GM23338 (cell line): Measurements from ENCODE around the gene PIK3C2G. TPM values are rescaled to one million over a fixed set of nuclear protein-coding genes. Genes with fewer than 3 reads are reported as not detected.

Experiments used
- ATAC-seq: fragments of 200-7000 bp; cut with Tn5 transposase; 3 replicates; pipeline ENCODE4 v1.9.1; 2020
- DNase-seq: peaks from one replicate; pipeline ENCODE4 v3.0.0-alpha.2; 2015; ENCODE audit warnings: low spot score
- H2AFZ ChIP-seq: fragments of 200-600 bp; sonication (generic); 2 replicates; pipeline ENCODE4 v1.8.0; 2016; ENCODE audit warnings: antibody characterized with exemption, mild to moderate bottlenecking, moderate library complexity
- H3F3A ChIP-seq: fragments of 200-600 bp; sonication (generic); replicated peaks from 2 replicates; pipeline ENCODE4 v1.8.0; 2017; ENCODE audit warnings: antibody characterized with exemption, mixed run types, low read depth
- H3K27ac ChIP-seq: fragments of 200-600 bp; sonication (generic); 2 replicates; pipeline ENCODE4 v1.6.1; 2016; ENCODE audit warnings: low read depth
- H3K27me3 ChIP-seq: fragments of 200-600 bp; sonication (generic); 2 replicates; pipeline ENCODE4 v1.8.0; 2016; ENCODE audit warnings: mild to moderate bottlenecking, mixed run types, moderate library complexity; ENCODE audit not compliant: insufficient read depth
- H3K36me3 ChIP-seq: fragments of 200-600 bp; sonication (generic); 2 replicates; pipeline ENCODE4 v1.8.0; 2016; ENCODE audit warnings: mild to moderate bottlenecking; ENCODE audit not compliant: insufficient read depth
- H3K4me1 ChIP-seq: fragments of 200-600 bp; sonication (generic); 2 replicates; pipeline ENCODE4 v1.8.0; 2016; ENCODE audit warnings: mild to moderate bottlenecking, moderate library complexity; ENCODE audit not compliant: insufficient read depth
- H3K4me2 ChIP-seq: fragments of 200-600 bp; sonication (generic); 2 replicates; pipeline ENCODE4 v1.7.1; 2017; ENCODE audit warnings: mixed run types
- H3K4me3 ChIP-seq: fragments of 200-600 bp; sonication (generic); 2 replicates; pipeline ENCODE4 v1.6.1; 2016; ENCODE audit warnings: mixed run types
- H3K79me2 ChIP-seq: fragments of 200-600 bp; sonication (generic); replicated peaks from 2 replicates; pipeline ENCODE4 v1.8.0; 2017; ENCODE audit warnings: mild to moderate bottlenecking; ENCODE audit not compliant: insufficient read depth
- H3K9me2 ChIP-seq: fragments of 200-600 bp; sonication (generic); 2 replicates; pipeline ENCODE4 v1.8.0; 2017; ENCODE audit not compliant: insufficient read depth
- H4K20me1 ChIP-seq: fragments of 200-600 bp; sonication (generic); replicated peaks from 2 replicates; pipeline ENCODE4 v1.8.0; 2017; ENCODE audit warnings: mild to moderate bottlenecking; ENCODE audit not compliant: insufficient read depth
- H3K27ac Mint-ChIP-seq: 2 replicates; pipeline ENCODE4 v1.8.0; 2020; ENCODE audit warnings: inconsistent platforms, mild to moderate bottlenecking, moderate library complexity, mixed read lengths
- H3K27me3 Mint-ChIP-seq: 3 replicates; pipeline ENCODE4 v1.8.0; 2022; ENCODE audit warnings: low read depth, mild to moderate bottlenecking, moderate library complexity, mixed read lengths, inconsistent platforms; ENCODE audit not compliant: insufficient read depth, poor library complexity
- H3K36me3 Mint-ChIP-seq: 3 replicates; pipeline ENCODE4 v1.8.0; 2021; ENCODE audit warnings: low read depth, mild to moderate bottlenecking, inconsistent platforms, moderate library complexity, mixed read lengths
- H3K4me1 Mint-ChIP-seq: 3 replicates; pipeline ENCODE4 v1.8.0; 2020; ENCODE audit warnings: mild to moderate bottlenecking, inconsistent platforms, mixed read lengths
- H3K4me3 Mint-ChIP-seq: 3 replicates; pipeline ENCODE4 v1.8.0; 2021; ENCODE audit warnings: moderate library complexity, mild to moderate bottlenecking, inconsistent platforms, mixed read lengths
- H3K9me3 Mint-ChIP-seq: 3 replicates; pipeline ENCODE4 v1.8.0; 2020; ENCODE audit warnings: moderate library complexity, mild to moderate bottlenecking, inconsistent platforms, mixed read lengths
- CREB1 ChIP-seq: fragments of 250-450 bp; sonication (Bioruptor Pico); IDR thresholded peaks from 2 replicates; pipeline ENCODE4 v1.5.0; 2020; ENCODE audit warnings: low read depth, mild to moderate bottlenecking, moderate library complexity
- EZH2 ChIP-seq: fragments of 200-600 bp; sonication (generic); IDR thresholded peaks from one replicate; pipeline ENCODE4 v1.8.0; 2017; ENCODE audit warnings: antibody characterized with exemption, mild to moderate bottlenecking, low read depth; ENCODE audit not compliant: unreplicated experiment
- EZH2phosphoT487 ChIP-seq: fragments of 200-600 bp; sonication (generic); IDR thresholded peaks from one replicate; pipeline ENCODE4 v1.8.1; 2018; ENCODE audit warnings: antibody characterized with exemption; ENCODE audit not compliant: unreplicated experiment
- JUNB ChIP-seq: IDR thresholded peaks from one replicate; pipeline ENCODE4 v1.6.1; 2016; ENCODE audit warnings: antibody characterized with exemption; ENCODE audit not compliant: unreplicated experiment
- NANOG ChIP-seq: IDR thresholded peaks from 2 replicates; pipeline ENCODE4 v1.6.1; 2016; ENCODE audit warnings: antibody characterized with exemption, borderline replicate concordance
- POLR2AphosphoS5 ChIP-seq: IDR thresholded peaks from 2 replicates; pipeline ENCODE4 v1.6.1; 2016; ENCODE audit warnings: antibody characterized with exemption, low read depth
- STAT1 ChIP-seq: IDR thresholded peaks from one replicate; pipeline ENCODE4 v1.6.1; 2016; ENCODE audit warnings: antibody characterized with exemption; ENCODE audit not compliant: unreplicated experiment
- ZNF114 ChIP-seq: fragments of 250-450 bp; sonication (Bioruptor Pico); IDR thresholded peaks from 2 replicates; pipeline ENCODE4 v1.5.0; 2020; ENCODE audit warnings: mild to moderate bottlenecking, moderate library complexity
- ZNF331 ChIP-seq: fragments of 250-450 bp; sonication (Bioruptor Pico); IDR thresholded peaks from 2 replicates; pipeline ENCODE4 v1.5.0; 2020; ENCODE audit warnings: low read depth, mild to moderate bottlenecking, moderate library complexity
- polyA plus RNA-seq: library from polyadenylated mRNA; unstranded; fragments of >200 nt; fragmentation: Nextera tagmentation; extraction: Ambion mirVana; gene quantifications from 2 replicates; pipeline ENCODE4 v1.2.1, GENCODE V29; 2016
- total RNA-seq: library from RNA; depleted of rRNA; stranded (reverse); fragments of >200 nt; shearing (Covaris generic); gene quantifications from 2 replicates; pipeline ENCODE4 v1.2.3, GENCODE V29; 2014
- TF ChIP-seq, protein P1 (sequence below): fragments of 250-450 bp; sonication (Bioruptor Pico); IDR thresholded peaks from 2 replicates; pipeline ENCODE4 v1.5.0; 2020; ENCODE audit warnings: mild to moderate bottlenecking, moderate library complexity
- TF ChIP-seq, protein P2 (sequence below): IDR thresholded peaks from 2 replicates; pipeline ENCODE4 v1.6.1; 2016; ENCODE audit warnings: antibody characterized with exemption
- TF ChIP-seq, protein P3 (sequence below): IDR thresholded peaks from one replicate; pipeline ENCODE4 v1.6.1; 2018; ENCODE audit warnings: antibody characterized with exemption; ENCODE audit not compliant: unreplicated experiment
- TF ChIP-seq, protein P4 (sequence below), 2 experiments: fragments of 200-600 bp in 1 of 2; sonication (generic) in 1 of 2; conservative IDR thresholded peaks; 2 replicates each; pipeline versions ENCODE4 v1.5.1 to v1.6.1; 2016 to 2017; ENCODE audit warnings: antibody characterized with exemption in 2 of 2, low read depth in 2 of 2, mild to moderate bottlenecking in 2 of 2, moderate library complexity in 1 of 2

PIK3C2G gene
- total and polyA plus RNA-seq, 2 experiments from 2014 or later = not detected

DNA sequence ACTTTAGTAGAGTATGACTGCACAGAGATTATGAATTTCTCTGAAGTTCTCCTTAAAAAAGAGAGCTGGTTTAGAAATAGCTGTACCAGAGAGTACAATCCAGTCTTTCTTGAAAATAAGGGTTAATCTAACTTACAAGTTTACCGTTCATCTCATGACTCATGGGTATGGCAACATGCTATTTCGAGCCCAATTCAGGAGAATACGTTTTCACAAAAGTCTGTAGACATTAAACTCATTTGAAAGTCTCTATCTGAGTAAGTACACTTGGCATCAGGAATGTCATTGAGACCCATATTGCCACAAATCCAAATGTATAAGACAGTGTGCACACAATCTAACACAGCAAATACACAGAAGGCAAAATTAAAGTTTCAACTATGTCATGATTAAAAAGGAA is 160.5 kb downstream of the PIK3C2G start (continued):
- TF ChIP-seq, protein P1, sequence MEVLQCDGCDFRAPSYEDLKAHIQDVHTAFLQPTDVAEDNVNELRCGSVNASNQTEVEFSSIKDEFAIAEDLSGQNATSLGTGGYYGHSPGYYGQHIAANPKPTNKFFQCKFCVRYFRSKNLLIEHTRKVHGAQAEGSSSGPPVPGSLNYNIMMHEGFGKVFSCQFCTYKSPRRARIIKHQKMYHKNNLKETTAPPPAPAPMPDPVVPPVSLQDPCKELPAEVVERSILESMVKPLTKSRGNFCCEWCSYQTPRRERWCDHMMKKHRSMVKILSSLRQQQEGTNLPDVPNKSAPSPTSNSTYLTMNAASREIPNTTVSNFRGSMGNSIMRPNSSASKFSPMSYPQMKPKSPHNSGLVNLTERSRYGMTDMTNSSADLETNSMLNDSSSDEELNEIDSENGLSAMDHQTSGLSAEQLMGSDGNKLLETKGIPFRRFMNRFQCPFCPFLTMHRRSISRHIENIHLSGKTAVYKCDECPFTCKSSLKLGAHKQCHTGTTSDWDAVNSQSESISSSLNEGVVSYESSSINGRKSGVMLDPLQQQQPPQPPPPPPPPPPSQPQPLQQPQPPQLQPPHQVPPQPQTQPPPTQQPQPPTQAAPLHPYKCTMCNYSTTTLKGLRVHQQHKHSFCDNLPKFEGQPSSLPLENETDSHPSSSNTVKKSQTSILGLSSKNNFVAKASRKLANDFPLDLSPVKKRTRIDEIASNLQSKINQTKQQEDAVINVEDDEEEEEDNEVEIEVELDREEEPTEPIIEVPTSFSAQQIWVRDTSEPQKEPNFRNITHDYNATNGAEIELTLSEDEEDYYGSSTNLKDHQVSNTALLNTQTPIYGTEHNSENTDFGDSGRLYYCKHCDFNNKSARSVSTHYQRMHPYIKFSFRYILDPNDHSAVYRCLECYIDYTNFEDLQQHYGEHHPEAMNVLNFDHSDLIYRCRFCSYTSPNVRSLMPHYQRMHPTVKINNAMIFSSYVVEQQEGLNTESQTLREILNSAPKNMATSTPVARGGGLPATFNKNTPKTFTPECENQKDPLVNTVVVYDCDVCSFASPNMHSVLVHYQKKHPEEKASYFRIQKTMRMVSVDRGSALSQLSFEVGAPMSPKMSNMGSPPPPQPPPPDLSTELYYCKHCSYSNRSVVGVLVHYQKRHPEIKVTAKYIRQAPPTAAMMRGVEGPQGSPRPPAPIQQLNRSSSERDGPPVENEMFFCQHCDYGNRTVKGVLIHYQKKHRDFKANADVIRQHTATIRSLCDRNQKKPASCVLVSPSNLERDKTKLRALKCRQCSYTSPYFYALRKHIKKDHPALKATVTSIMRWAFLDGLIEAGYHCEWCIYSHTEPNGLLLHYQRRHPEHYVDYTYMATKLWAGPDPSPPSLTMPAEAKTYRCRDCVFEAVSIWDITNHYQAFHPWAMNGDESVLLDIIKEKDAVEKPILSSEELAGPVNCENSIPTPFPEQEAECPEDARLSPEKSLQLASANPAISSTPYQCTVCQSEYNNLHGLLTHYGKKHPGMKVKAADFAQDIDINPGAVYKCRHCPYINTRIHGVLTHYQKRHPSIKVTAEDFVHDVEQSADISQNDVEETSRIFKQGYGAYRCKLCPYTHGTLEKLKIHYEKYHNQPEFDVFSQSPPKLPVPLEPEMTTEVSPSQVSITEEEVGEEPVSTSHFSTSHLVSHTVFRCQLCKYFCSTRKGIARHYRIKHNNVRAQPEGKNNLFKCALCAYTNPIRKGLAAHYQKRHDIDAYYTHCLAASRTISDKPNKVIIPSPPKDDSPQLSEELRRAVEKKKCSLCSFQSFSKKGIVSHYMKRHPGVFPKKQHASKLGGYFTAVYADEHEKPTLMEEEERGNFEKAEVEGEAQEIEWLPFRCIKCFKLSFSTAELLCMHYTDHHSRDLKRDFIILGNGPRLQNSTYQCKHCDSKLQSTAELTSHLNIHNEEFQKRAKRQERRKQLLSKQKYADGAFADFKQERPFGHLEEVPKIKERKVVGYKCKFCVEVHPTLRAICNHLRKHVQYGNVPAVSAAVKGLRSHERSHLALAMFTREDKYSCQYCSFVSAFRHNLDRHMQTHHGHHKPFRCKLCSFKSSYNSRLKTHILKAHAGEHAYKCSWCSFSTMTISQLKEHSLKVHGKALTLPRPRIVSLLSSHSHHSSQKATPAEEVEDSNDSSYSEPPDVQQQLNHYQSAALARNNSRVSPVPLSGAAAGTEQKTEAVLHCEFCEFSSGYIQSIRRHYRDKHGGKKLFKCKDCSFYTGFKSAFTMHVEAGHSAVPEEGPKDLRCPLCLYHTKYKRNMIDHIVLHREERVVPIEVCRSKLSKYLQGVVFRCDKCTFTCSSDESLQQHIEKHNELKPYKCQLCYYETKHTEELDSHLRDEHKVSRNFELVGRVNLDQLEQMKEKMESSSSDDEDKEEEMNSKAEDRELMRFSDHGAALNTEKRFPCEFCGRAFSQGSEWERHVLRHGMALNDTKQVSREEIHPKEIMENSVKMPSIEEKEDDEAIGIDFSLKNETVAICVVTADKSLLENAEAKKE (CRISPR knock-in tag) = no peak
- no peak for TF ChIP-seq POLR2AphosphoS5
- no peak for TF ChIP-seq EZH2
- no peak for TF ChIP-seq ZNF331 (CRISPR knock-in tag)
- no peak for TF ChIP-seq NANOG

DNA sequence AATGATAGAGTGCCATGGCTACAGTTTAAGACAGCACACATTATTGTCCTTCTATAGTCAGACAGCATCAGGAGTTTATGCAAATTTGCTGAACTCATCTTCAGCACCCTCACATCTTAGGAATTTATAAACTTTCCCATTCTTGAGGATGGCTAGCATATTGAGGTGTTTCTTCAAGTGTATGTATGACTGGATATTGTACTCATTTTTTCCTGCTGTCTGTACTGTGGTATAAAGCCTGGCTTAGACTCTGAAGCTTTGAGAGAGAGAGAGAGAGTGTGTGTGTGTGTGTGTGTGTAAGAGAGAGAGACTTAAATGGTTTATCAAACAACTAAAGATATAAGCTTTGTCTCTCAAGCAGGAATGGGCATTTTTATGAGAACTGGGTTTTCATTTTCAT is 161.6 kb downstream of the PIK3C2G start:
- no peaks in the 10 kb centered on the region for H3F3A ChIP-seq
- ATAC-seq (no peak), DNase-seq (no peak)
- H4K20me1 ChIP-seq = no peaks in the 10 kb centered on the region
- H3K36me3 ChIP-seq = no peaks in the 10 kb centered on the region
- H3K4me2 ChIP-seq = no peak overlapping the region
- Mint-ChIP-seq H3K36me3 (no peaks in the 10 kb centered on the region), H3K27ac (no peak overlapping the region), H3K9me3 (no peaks in the 10 kb centered on the region), H3K27me3 (no peaks in the 10 kb centered on the region), H3K4me1 (peaks cover 3% of the 10 kb centered on the region; the same call in 2 of the 3 replicates), H3K4me3 (no peak overlapping the region)
- H3K9me2 ChIP-seq = 0 out of 2 replicates have a peak, but pooled peaks cover 4% of the 10 kb centered on the region
- no peaks in the 10 kb centered on the region for H3K79me2 ChIP-seq
- no peaks in the 10 kb centered on the region for H3K27me3 ChIP-seq
- no peak overlapping the region for H2AFZ ChIP-seq
- no peak overlapping the region for H3K27ac ChIP-seq
- H3K4me3 ChIP-seq = no peak overlapping the region
- H3K4me1 ChIP-seq = peaks cover 7% of the 10 kb centered on the region
- TF ChIP-seq, protein P2, sequence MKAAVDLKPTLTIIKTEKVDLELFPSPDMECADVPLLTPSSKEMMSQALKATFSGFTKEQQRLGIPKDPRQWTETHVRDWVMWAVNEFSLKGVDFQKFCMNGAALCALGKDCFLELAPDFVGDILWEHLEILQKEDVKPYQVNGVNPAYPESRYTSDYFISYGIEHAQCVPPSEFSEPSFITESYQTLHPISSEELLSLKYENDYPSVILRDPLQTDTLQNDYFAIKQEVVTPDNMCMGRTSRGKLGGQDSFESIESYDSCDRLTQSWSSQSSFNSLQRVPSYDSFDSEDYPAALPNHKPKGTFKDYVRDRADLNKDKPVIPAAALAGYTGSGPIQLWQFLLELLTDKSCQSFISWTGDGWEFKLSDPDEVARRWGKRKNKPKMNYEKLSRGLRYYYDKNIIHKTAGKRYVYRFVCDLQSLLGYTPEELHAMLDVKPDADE = no peak
- TF ChIP-seq CREB1 = no peak
- no peak for TF ChIP-seq ZNF114
- no peak for TF ChIP-seq JUNB
- TF ChIP-seq, protein P3, sequence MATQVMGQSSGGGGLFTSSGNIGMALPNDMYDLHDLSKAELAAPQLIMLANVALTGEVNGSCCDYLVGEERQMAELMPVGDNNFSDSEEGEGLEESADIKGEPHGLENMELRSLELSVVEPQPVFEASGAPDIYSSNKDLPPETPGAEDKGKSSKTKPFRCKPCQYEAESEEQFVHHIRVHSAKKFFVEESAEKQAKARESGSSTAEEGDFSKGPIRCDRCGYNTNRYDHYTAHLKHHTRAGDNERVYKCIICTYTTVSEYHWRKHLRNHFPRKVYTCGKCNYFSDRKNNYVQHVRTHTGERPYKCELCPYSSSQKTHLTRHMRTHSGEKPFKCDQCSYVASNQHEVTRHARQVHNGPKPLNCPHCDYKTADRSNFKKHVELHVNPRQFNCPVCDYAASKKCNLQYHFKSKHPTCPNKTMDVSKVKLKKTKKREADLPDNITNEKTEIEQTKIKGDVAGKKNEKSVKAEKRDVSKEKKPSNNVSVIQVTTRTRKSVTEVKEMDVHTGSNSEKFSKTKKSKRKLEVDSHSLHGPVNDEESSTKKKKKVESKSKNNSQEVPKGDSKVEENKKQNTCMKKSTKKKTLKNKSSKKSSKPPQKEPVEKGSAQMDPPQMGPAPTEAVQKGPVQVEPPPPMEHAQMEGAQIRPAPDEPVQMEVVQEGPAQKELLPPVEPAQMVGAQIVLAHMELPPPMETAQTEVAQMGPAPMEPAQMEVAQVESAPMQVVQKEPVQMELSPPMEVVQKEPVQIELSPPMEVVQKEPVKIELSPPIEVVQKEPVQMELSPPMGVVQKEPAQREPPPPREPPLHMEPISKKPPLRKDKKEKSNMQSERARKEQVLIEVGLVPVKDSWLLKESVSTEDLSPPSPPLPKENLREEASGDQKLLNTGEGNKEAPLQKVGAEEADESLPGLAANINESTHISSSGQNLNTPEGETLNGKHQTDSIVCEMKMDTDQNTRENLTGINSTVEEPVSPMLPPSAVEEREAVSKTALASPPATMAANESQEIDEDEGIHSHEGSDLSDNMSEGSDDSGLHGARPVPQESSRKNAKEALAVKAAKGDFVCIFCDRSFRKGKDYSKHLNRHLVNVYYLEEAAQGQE = no peak
- no peak for TF ChIP-seq ZNF331 (CRISPR knock-in tag)
- TF ChIP-seq POLR2AphosphoS5 = no peak
- TF ChIP-seq NANOG = no peak
- no peak for TF ChIP-seq EZH2phosphoT487
- TF ChIP-seq, protein P4, sequence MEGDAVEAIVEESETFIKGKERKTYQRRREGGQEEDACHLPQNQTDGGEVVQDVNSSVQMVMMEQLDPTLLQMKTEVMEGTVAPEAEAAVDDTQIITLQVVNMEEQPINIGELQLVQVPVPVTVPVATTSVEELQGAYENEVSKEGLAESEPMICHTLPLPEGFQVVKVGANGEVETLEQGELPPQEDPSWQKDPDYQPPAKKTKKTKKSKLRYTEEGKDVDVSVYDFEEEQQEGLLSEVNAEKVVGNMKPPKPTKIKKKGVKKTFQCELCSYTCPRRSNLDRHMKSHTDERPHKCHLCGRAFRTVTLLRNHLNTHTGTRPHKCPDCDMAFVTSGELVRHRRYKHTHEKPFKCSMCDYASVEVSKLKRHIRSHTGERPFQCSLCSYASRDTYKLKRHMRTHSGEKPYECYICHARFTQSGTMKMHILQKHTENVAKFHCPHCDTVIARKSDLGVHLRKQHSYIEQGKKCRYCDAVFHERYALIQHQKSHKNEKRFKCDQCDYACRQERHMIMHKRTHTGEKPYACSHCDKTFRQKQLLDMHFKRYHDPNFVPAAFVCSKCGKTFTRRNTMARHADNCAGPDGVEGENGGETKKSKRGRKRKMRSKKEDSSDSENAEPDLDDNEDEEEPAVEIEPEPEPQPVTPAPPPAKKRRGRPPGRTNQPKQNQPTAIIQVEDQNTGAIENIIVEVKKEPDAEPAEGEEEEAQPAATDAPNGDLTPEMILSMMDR (conservative IDR thresholded peaks at IDR 0.05; ENCODE audit: low read depth in 2 of 2) = no peak
- no peak for TF ChIP-seq STAT1
- no peak for TF ChIP-seq EZH2
